NT2/D1 (cell line): ENCODE measurements around the gene TBC1D5.

Experiments used
- YY1 ChIP-seq: IDR thresholded peaks from 2 replicates; pipeline ENCODE4 v1.6.1; 2011; ENCODE audit not compliant: insufficient read length, insufficient read depth
- ZNF274 ChIP-seq: IDR thresholded peaks from 2 replicates; pipeline ENCODE4 v1.6.1; 2011; ENCODE audit warnings: mild to moderate bottlenecking, low read depth, low read length

- TF ChIP-seq ZNF274, result no peak
- TF ChIP-seq YY1, result no peak
Observed at GRCh38 chr3:17557749-17558463, 184.5 kb downstream of the TBC1D5 start.
